IMR-90 (cell line): ENCODE measurements around the gene NFIA.

Source experiments
- BHLHE40 ChIP-seq: fragments of 150-350 bp; IDR thresholded peaks from 2 replicates; pipeline ENCODE4 v1.6.1; 2016; ENCODE audit warnings: mild to moderate bottlenecking, low read depth, low read length
- CTCF ChIP-seq: conservative IDR thresholded peaks from 2 replicates; pipeline ENCODE4 v1.5.1; 2012; ENCODE audit warnings: mild to moderate bottlenecking, low read depth, low read length, improper control_type of control experiment
- MAZ ChIP-seq: IDR thresholded peaks from 2 replicates; pipeline ENCODE4 v1.6.1; 2012; ENCODE audit warnings: low read depth, mild to moderate bottlenecking, low read length, improper control_type of control experiment, moderate library complexity, borderline replicate concordance
- POLR2A ChIP-seq: IDR thresholded peaks from 2 replicates; pipeline ENCODE4 v1.6.1; 2012; ENCODE audit warnings: mild to moderate bottlenecking, low read depth, low read length
- RAD21 ChIP-seq: IDR thresholded peaks from 2 replicates; pipeline ENCODE4 v1.6.1; 2012; ENCODE audit warnings: low read length, improper control_type of control experiment

GRCh38 chr1:61163355-61163754, 81.0 kb downstream of the NFIA start:
- TF ChIP-seq RAD21, result no peak
- TF ChIP-seq CTCF, result no peak
- no peak for TF ChIP-seq MAZ
- no peak for TF ChIP-seq POLR2A
- TF ChIP-seq BHLHE40, result no peak
